ENCODE measurements around the gene OOSP3. TPM values are rescaled to one million over a fixed set of nuclear protein-coding genes. Genes with fewer than 3 reads are reported as not detected.
A peak's percentile ranks its signal among the peaks of the same experiment; 100 is the strongest.
"Not testable (repeated sequence)": the region's sequence is repeated elsewhere in the genome, so short reads cannot be mapped to it uniquely, and the experiment has no call there.

The OOSP3 gene, protein sequence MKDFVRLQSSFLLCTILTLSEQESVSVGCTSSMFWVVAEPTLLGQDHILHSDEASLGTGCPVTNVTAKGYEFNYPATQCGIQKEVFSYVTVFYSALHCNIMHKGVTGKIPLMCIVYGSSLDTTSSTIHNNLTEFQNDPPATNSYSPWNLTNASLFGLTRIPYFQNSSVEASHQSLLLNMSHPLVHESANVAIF
- not detected in 2 replicates for total RNA-seq (2014; rRNA removed; shearing (Covaris generic); ENCODE audit: low replicate concordance)

DNA sequence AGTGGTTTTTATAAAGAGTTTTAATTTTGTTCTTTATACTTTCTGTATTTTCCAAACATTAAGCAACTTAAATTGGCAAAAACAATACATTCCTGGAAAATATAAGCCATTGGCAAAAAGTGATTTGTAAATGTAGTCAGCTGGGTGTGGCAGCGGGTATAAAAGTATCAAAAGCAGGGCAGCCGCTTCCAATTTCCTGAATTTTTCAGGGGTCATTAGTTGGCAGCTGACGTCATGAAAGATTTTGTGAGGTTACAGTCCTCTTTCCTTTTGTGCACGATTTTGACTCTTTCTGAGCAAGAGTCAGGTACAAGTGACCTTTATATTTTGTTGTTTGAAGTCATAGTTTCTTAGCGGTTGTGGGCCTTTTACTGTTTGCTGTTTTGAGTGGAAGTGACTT, at the start of gene OOSP3:
OOSP3 (plus strand) TSS at position 208 of the 400 bp plus-strand sequence; CDS start at position 235, 27 bp downstream.
- in situ Hi-C loops (cut with HindIII; ENCODE audit: low pct_unique_long_range_greater_than_20kb, low sequenced_read_pairs): no loop called here

DNA sequence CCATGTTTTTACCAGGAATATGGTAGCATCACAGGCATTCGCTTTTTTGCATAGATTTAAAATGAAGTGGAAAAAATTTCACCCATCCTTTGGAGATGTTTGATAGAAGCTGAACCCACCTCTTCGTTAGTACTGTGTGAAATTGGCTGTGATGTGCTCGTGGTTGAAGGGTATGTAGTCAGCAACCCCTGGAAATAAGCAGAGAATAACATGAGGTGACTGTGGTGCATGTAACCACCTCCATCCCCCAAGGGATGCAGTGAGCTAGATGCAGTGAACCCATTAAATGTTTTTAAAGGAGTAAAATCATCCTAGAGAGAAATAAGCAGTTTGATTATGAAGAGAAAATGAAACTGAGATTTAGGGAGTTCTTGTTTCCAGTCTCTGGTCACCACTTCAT, 49.2 kb upstream of the OOSP3 start:
- no peak for DNase-seq (ENCODE audit: low read depth)
- in situ Hi-C loops (cut with HindIII; ENCODE audit: low pct_unique_long_range_greater_than_20kb, low sequenced_read_pairs): no loop called here

More for the DNA sequence above, at the start of gene OOSP3:
- no peak for DNase-seq (ENCODE audit: low read depth)

GRCh38 chr11:59833602-59834001, 45.0 kb upstream of the OOSP3 start:
- DNase-seq (ENCODE audit: low read depth): no peak
- in situ Hi-C loops (cut with HindIII; ENCODE audit: low pct_unique_long_range_greater_than_20kb, low sequenced_read_pairs): no loop called here

GRCh38 chr11:59839615-59840014, 39.0 kb upstream of the OOSP3 start:
- DNase-seq (ENCODE audit: low read depth): no peak
- in situ Hi-C loops (cut with HindIII; ENCODE audit: low pct_unique_long_range_greater_than_20kb, low sequenced_read_pairs): no loop called here

GRCh38 chr11:59841514-59841913, 37.1 kb upstream of the OOSP3 start:
- DNase-seq (ENCODE audit: low read depth): no peak
- in situ Hi-C loops (cut with HindIII; ENCODE audit: low pct_unique_long_range_greater_than_20kb, low sequenced_read_pairs): no loop called here

DNA sequence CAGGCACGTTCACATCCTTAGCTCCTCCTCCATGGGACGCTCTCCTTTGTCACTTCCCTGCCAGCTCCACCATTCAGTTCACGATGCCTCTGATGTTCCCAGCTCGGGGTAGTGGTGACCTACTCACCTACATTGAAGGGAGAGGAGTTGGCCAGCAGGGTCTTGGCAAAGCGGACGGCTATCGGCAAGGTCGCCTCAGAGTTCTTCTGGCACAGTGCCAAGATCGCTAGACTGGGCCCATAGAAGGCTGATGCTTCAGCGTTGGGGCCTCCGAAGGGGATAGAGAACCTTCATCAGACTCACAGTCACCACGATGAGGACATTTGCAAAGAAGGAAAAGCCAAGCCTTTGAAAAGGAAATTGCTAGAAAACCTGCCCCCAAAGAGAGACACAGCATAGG, 36.3 kb upstream of the OOSP3 start:
- in situ Hi-C loops (cut with HindIII; ENCODE audit: low pct_unique_long_range_greater_than_20kb, low sequenced_read_pairs): no loop called here
- DNase-seq (ENCODE audit: low read depth): no peak

DNA sequence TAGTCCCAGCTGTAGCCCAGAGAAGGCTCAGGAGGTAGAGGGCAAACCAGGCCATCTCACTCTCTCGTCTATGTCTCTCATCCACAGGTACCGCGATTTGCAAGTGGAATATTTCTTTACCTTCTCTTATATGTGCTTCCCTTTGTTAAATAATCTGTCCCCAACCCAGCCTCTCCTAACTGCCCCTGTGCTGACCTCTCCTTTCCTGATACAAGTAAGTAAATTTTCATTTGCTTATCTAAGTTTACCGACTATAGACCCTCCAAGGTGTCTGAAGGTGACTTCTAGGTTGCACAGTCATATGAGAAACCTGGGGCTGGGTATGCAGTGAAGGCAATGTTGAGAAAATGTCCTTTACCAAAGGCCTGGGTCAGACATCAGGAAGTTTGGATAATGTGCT, 33.2 kb upstream of the OOSP3 start, which contains the start of gene CBLIF:
CBLIF (minus strand) TSS at position 101 of the 400 bp plus-strand sequence; CDS start at position 55, 46 bp downstream.
- in situ Hi-C loops (cut with HindIII; ENCODE audit: low pct_unique_long_range_greater_than_20kb, low sequenced_read_pairs): no loop called here
- DNase-seq (ENCODE audit: low read depth): no peak

DNA sequence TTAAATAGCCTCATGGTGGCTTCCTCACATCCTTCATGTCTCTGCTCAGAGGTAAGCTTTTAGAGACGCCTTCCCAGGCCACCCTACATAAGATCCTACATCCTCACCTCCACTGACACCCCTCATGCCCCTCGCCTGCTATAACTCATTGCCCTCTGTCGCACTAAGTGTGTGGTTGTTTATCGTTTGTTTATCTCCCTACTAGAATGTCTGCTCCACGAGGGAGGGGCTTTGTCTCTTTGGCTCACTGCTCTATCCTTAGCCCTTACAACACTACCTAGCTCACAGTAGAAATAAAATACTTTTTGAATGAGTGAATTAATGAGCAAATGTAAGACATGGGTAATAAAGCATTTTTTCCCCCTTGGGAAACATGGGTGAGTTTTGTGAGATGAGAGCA, 32.0 kb upstream of the OOSP3 start:
- in situ Hi-C loops (cut with HindIII; ENCODE audit: low pct_unique_long_range_greater_than_20kb, low sequenced_read_pairs): no loop called here
- no peak for DNase-seq (ENCODE audit: low read depth)

DNA sequence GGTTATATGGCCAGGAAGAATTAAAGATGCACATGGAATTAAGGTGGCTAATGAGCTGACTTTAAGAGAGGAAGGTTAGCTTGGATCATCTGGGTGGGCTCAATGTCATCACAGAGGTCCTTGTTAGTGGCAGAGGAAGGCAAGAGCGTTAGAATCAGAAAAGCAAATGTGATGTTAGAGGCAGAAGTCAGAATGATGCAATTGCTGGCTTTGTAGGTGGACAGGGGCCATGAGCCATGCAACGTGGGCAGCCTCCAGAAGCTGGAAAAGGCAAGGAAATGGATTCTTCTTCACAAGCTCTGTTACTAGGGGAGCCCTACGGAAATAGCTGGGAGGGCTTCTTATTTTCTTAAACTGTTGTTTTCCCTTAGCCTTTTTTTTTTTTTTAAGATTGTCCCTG, 31.0 kb upstream of the OOSP3 start:
- in situ Hi-C loops (cut with HindIII; ENCODE audit: low pct_unique_long_range_greater_than_20kb, low sequenced_read_pairs): no loop called here
- no peak for DNase-seq (ENCODE audit: low read depth)

DNA sequence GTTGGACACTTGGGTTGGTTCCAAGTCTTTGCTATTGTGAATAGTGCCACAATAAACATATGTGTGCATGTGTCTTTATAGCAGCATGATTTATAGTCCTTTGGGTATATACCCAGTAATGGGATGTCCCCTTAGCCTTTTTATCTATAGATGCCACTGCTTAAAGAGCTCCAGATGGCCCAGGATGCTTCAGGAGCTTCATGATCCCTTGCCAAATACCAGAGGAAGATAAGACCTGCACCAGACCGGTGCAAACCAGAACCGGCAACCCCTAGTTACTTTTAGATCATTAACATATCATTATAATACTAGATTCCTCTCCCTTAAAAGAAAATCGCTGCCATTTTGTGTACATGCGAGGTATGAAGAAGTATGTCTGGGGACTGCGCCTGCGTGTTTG, 30.1 kb upstream of the OOSP3 start:
- DNase-seq (ENCODE audit: low read depth); in situ Hi-C loops (cut with HindIII; ENCODE audit: low pct_unique_long_range_greater_than_20kb, low sequenced_read_pairs): not testable (repeated sequence)

- DNase-seq (ENCODE audit: low read depth): peak; percentile 85
- in situ Hi-C loops (cut with HindIII; ENCODE audit: low pct_unique_long_range_greater_than_20kb, low sequenced_read_pairs): no loop called here
Observed at GRCh38 chr11:59849129-59849528, 29.5 kb upstream of the OOSP3 start.

DNA sequence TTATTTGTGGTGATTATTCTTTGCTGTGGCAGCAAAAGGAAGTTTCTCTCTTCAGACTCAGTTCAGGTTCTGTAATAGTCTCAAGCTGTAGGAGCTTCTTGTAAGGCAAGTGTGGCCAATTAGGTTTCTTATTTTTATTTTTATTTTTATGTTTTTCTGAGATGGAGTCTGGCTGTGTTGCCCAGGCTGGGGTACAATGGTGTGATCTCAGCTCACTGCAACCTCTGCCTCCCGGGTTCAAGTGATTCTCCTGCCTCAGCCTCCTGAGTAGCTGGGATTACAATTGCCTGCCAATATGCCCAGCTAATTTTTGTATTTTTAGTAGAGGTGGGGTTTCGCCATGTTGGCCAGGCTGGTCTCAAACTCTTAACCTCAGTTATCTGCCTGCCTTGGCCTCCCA, 29.0 kb upstream of the OOSP3 start:
- DNase-seq (ENCODE audit: low read depth); in situ Hi-C loops (cut with HindIII; ENCODE audit: low pct_unique_long_range_greater_than_20kb, low sequenced_read_pairs): not testable (repeated sequence)

DNA sequence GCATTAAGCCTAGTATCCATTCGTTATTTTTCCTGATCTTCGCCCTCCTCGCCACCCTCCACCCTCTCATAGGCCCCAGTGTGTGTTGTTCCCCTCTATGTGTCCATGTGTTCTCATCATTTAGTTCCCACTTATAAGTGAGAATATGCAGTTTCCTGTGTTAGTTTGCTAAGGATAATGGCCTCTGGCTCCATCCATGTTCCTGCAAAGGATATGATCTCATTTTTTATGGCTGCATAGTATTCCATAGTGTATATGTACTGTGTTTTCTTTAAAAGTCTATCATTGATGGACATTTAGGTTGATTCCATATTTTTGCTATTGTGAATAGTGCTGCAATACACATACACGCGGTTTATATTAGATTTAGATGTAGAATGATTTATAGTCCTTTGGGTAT, 27.2 kb upstream of the OOSP3 start:
- DNase-seq (ENCODE audit: low read depth); in situ Hi-C loops (cut with HindIII; ENCODE audit: low pct_unique_long_range_greater_than_20kb, low sequenced_read_pairs): not testable (repeated sequence)

- in situ Hi-C loops (cut with HindIII; ENCODE audit: low pct_unique_long_range_greater_than_20kb, low sequenced_read_pairs): no loop called here
- no peak for DNase-seq (ENCODE audit: low read depth)
Observed at GRCh38 chr11:59854871-59855270, 23.7 kb upstream of the OOSP3 start.

GRCh38 chr11:59857439-59858434, 20.8 kb upstream of the OOSP3 start:
- peak; percentile 48 for DNase-seq (ENCODE audit: low read depth)
- in situ Hi-C loops (cut with HindIII; ENCODE audit: low pct_unique_long_range_greater_than_20kb, low sequenced_read_pairs): no loop called here

GRCh38 chr11:59859673-59860072, 18.9 kb upstream of the OOSP3 start:
- no peak for DNase-seq (ENCODE audit: low read depth)
- in situ Hi-C loops (cut with HindIII; ENCODE audit: low pct_unique_long_range_greater_than_20kb, low sequenced_read_pairs): no loop called here

DNA sequence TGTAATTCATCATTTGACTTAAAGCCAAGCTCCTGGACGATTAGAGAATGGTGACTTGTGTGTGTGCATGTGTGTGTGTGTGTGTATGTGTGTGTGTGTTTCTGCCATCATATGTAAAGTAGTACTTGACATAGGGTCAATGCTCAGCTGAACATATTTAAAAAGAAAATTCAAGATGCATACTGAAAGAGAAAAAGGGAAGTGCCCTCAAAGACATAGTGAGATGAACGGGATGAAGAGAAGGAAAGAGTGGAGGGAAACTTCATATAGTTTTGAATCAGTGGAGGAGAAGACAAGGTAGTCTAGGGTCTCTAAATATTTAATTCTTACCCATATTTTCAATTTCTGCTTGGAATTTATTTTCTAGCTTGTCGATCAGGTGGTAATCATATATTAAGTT, 16.3 kb upstream of the OOSP3 start:
- in situ Hi-C loops (cut with HindIII; ENCODE audit: low pct_unique_long_range_greater_than_20kb, low sequenced_read_pairs): no loop called here

DNA sequence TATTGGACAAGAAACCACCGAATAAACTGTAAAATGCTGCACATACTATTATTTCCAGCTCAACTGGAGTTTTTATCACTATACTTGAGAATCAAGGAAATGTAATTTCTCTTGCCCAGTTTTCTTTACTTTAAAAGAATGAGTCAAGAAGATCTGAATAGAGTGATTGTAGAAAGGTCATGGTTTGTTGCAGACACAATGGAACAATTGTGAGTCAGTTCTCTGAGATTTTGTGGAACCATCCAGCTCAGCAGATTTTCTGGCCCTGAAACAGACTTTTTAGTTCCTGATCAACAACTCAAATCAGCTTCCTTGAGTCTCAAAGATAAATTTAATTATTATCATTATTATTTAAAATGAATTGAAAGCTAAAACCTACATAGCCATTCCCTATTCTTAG, 13.6 kb upstream of the OOSP3 start:
- no peak for DNase-seq (ENCODE audit: low read depth)
- in situ Hi-C loops (cut with HindIII; ENCODE audit: low pct_unique_long_range_greater_than_20kb, low sequenced_read_pairs): no loop called here

More for the DNA sequence above, 16.3 kb upstream of the OOSP3 start:
- DNase-seq (ENCODE audit: low read depth): no peak

GRCh38 chr11:59866397-59866796, 12.2 kb upstream of the OOSP3 start, which contains the start of gene TCN1:
TSS of gene TCN1 (minus strand) at chr11:59866487. CDS start at chr11:59866470, 17 bp downstream.
- in situ Hi-C loops (cut with HindIII; ENCODE audit: low pct_unique_long_range_greater_than_20kb, low sequenced_read_pairs): no loop called here
- DNase-seq (ENCODE audit: low read depth): peak; percentile 49

Measured in Caki2 (cell line).